Ishikawa (cell line): Measurements from ENCODE around the gene TPH2.

Experiments
- RAD21 ChIP-seq: IDR thresholded peaks from 2 replicates; pipeline ENCODE4 v1.6.1; 2012; ENCODE audit warnings: low read depth
- USF1 ChIP-seq: IDR thresholded peaks from 2 replicates; pipeline ENCODE4 v1.6.1; 2012

GRCh38 chr12:72010356-72010755 is 71.7 kb downstream of the TPH2 start:
- no peak for TF ChIP-seq USF1
- TF ChIP-seq RAD21, result no peak
